Smooth muscle cell of bladder (primary cell): ENCODE measurements around the gene RNF151. TPM values are rescaled to one million over a fixed set of nuclear protein-coding genes. Genes with fewer than 3 reads are reported as not detected.

Source experiments
- total RNA-seq: library from RNA; depleted of rRNA; stranded (reverse); fragments of >200 nt; gene quantifications from 2 replicates; pipeline ENCODE4 v1.2.3, GENCODE V29; 2014

The RNF151 gene, protein sequence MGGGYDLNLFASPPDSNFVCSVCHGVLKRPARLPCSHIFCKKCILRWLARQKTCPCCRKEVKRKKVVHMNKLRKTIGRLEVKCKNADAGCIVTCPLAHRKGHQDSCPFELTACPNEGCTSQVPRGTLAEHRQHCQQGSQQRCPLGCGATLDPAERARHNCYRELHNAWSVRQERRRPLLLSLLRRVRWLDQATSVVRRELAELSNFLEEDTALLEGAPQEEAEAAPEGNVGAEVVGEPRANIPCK
- total RNA-seq = not detected in 2 replicates

DNA sequence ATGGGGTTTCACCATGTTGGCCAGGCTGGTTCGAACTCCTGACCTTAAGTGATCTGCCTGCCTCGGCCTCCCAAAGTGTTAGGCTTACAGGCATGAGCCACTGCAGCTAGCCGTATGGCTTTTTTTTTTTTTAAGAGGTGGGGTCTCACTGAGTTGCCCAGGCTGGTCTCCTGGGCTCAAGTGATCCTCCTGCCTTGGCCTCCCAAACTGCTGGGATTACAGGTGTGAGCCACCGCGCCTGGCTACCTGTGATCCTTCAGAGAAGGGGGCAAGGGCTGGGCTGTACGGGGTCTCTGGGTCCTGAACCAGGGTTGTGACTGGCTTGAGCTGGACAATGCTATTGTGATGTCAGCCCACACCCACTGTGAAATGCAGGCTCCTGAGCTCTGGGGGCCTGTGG, at the start of gene RNF151:
RNF151 (plus strand) TSS at position 397 of the 400 bp plus-strand sequence. CDS start 26 bp downstream, outside the sequence.

DNA sequence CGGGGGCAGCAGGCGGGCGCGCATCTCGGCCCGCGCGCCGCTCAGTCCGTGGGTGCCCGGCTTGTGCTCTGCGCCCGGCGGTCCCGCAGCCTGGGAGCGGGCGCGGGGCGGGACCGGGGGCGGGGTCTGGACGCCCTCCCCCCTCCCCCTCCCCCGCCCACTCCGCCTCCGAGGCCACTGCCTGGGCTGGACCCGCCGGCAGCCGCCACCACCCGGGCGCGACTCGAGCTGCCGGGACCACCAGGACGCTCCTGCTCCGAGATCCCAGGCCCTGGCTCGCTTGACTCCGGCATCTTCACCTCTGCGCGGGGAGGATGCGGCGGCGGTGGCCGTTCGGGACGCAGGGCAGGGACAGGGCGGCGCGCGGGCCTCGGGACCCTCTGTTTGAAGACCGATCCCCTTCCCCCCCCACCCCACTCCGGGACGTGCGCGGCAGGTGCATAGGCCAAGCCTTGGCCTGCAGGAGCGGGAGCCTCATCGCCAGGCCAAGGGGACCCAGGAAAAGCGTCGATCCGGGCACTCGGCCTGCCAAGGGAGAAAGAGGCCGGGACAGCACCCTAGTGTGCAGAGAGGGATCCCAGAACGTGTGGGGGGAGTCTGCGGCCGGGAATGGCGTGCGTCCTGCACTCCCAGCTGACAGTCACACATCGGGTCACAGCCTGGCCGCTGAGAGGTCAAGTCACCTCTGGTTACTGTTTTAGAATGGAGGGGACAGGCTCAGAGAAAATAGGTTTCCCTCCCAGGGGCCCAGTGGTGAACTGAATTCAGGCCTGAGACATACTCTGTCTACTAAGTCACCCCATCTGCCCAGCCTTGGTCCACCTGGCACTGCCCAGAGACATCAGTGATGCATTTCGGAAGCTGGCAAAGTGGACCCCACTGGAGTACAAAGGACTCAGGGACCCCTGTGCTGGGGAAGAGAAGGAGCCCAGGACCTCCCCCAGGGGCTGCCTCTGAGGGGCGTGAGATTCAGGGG, 48.0 kb upstream of the RNF151 start, which contains the start of gene HS3ST6:
HS3ST6 (minus strand) TSS at position 65 of the 976 bp plus-strand sequence. CDS start 92 bp downstream, outside the sequence.

DNA sequence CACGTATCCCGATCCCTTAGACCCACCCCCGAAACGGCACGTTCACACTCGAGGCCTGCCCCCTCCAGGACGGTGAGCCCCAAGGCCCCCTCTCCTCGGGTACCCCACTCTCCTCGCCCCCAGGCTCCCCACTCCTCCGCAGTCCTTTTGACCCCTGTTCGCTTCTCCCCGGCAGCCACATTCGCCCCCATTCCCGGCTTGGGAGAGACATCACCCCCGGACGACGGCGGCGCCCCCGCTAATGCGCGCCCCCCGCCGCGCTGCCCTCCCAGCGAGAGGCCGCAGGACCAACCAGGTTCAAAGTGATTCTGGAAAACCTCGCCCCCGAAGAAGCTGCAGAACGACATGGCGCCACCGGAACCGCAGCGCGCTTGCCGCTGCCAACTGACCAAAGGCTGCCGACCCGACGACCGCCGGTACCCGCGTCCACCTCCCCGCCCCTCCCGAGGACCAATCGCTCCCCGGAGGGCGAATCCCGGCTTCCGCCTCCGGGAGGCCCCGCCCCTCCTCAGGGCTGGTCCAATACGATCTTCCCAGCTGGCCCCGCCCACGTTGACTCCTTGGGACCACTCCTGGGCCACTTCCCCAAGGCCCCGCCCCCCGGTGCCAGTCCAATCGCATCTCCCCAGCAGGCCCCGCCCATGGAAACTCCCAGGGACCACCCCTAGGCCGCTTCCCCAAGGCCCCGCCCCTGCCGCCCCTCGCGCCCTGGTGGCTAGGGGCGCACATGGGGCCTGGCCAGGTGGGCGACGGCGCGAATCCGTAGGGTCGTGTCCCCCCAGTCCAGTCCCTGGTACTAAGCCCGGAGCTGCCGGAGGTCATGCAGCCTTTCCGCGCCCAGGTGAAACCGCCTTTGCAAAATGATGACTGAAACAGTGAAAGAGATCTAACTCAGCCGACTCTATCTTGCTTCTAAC, 23.6 kb upstream of the RNF151 start, which contains the start of gene MSRB1:
MSRB1 (minus strand) TSS at position 390 of the 917 bp plus-strand sequence; CDS start at position 347, 43 bp downstream.

DNA sequence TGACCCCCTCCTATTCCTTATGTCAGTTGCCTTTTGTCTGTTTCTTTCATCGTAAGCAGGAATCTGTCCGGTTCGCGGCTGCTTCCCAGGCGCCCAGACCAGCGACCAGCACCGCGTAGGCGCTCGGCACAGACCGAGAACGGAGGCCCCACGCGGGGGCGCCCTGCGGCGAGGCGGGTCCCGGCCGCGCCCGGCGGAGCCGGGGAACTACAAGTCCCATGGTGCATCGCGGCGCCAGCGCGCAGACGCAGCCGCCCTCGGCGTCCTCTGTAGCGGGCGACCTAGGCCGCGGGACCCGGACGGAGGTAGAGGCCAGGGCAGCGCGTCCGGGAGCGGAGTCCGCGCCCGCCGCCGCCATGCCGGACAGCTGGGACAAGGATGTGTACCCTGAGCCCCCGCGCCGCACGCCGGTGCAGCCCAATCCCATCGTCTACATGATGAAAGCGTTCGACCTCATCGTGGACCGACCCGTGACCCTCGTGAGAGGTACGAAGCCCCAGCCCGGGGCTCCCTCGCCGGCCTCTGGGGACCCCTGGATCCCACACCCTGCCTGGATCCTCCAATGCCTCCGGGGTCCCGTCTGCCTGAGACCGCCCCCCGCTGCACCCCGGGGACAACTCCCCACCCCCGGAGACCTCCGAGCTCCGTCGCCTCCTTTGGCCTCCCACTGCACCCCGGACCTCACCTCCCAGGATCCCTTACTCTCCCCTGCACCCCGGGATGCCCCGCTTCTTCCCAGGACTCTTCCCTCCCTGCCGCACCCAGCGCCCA, 7.2 kb upstream of the RNF151 start, which contains the start of gene NDUFB10:
NDUFB10 (plus strand) TSS at position 270 of the 771 bp plus-strand sequence; CDS start at position 357, 87 bp downstream.

DNA sequence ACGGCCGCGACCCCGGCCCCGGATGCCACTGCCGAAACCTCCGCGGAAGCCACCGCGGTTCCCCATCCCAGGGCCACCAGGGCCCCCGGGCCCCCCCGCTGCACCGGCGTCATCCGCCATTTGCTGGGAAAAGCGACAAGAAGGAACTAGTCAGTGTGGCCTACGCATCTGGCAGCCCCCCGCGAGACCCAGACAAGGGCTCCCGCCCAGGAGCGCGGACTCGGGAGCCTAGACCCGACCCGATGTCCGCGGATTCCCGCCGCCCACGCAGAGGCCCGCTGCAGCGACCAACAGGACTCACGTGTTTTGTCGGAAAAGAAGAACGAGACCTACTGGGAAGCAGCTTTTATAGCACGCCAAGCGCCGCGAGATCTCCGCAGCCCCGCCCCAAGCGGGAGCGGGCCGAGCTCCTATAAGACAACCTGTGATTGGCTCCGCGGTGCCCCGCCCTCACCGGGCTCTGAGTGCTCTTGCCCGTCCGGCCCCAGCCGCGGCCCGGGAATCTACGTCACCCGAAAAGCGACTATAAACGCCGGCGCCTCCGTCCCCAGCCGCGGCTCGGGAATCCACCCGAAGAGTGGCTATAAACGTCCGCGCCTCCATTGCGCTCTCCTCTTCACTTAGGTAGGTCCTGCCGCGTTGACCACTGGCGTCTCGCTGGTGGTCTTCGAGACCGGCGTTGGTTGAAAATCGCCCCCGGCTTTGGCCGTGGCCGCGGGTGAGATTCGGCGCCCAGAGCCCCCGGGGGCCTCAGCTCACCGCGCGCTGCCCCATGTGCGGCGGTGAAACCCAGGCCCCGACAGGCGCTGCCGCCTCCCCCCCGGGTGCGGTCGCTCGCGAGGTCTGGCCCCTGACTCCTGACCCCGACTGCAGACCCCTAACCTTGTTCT, 1.9 kb upstream of the RNF151 start, which contains the start of gene RPS2:
RPS2 (minus strand) TSS at position 321 of the 890 bp plus-strand sequence; CDS start at position 120, 201 bp downstream.

DNA sequence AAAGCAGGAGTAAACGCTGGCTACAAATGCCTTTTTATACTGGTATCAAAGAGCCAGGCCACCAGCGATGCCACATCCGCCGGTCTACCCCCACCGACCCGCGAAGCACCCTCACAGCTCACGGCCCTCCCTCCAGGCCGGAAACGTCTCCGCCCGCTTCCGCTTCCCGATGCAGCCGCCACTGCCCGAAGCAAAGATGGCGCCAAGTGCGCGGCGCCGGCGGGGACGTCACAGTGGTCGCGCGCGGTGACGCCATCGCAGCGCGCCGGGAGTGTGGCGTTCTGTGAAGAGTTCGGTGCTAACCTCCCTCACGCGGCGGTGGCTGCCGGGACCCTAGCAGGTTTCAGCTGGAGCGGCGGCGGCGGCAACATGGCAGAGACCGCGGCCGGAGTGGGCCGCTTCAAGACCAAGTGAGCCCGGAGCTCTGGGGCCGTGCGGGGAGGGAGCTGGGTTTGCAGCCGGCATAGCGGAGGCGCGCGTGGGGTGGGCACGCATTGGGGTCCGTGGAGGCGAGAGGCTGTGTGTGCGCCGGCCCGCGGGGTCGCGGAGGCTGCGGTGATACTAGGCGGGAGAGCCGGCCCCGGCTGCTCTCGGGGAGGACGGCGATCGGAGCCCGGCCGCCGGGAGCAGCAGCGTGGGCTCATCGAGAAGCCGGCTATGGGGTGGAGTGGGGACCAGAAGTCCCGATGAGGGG, 5.3 kb downstream of the RNF151 start, which contains the start of gene TBL3:
TBL3 (plus strand) TSS at position 258 of the 694 bp plus-strand sequence; CDS start at position 370, 112 bp downstream.

DNA sequence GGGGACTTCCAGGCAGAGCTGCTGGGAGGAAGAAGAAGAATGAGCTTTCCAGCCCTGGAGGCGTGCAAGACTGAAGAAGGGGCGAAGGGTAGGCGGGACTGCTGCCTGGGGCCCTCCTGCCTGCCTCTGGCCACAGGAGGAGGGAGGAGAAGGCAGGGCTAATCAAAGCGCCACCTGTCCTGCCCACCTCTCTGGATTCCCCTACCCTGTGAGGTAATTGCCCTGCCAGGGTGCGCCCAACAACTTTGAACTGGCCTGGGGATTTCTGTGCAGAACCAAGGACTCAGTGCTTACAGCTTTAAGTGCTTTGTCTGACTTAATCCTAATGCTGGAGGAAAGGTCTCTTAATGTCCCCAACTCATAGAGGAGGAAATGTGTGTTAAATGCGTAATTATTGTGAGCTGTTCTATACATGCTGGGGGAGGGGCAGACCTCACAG, 14.8 kb downstream of the RNF151 start, which contains the start of gene NOXO1:
NOXO1 (minus strand) TSS at position 72 of the 439 bp plus-strand sequence. CDS start 290 bp downstream, outside the sequence.

DNA sequence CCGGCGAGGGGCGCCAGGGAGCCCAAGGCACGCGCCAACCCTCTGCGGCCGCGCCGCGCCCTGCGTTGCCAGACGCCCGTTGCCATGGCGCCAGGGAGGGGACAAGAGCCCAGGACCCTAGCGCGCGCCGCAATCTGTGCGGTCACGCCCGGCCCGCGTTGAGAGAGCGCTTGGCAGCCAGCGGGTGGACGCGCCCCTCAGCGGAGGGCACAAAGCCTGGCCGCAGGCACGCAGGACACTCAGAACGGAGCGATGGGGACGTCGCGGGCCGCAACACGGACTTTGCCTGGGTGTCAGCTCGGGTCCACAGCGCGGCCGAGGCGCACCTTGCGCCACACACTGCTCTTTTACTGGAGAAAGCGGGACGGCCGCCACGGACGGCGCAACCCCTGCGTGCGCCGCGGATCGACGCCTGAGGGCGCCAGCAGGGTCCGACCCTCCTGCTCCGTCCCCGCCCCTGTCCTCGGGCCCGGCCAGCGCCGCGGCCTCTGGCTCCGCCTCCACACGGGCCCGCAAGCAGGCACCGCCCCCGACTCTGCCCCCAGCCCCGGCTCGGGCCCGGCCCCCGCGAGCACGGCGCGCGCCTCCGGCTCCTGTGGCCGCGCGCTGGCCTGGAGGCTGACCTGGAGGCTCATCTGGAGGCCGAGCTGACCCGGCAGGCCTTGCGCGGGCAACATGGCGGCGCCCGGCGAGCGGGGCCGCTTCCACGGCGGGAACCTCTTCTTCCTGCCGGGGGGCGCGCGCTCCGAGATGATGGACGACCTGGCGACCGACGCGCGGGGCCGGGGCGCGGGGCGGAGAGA, 17.1 kb downstream of the RNF151 start, which contains the start of gene GFER:
GFER (plus strand) TSS at position 650 of the 803 bp plus-strand sequence; CDS start at position 676, 26 bp downstream.

DNA sequence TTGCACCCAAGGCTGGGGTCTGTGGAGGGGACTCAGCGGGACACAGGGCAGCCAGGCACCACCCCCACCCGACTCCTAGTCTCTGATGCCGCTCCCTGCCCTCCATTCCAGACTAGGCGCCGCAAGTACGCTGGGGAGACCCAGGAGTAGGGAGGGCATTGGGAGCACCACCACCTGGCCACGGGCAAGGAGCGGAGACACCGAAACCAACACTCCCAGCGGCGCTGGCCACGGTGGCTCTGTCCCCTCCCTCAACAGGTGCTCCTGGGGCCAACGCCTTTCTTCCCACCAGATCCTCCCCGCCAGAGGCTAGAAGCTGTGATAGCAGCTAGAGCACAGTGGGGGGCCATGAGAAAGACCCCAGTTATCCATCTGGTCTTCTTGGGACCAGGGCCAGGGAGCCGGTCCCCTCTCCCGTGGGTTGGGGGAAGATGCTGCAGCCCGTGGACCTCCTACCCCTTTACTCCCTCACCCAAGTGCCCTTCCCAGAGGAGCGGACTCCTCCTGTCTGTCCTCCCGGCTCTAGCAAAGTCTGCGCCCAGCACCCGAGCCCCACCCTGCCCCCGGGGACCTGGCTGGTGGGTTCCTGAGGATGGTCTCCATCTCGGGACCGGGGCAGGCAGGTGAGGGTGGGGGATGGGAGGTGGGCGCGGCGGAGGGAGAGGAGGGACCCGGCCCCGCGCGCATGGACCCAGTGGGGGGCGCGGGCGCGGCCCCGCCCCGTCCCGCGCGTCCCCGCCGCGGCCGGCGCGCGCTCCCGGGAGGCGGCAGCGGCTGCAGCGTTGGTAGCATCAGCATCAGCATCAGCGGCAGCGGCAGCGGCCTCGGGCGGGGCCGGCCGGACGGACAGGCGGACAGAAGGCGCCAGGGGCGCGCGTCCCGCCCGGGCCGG, 22.8 kb downstream of the RNF151 start, which contains the start of gene SYNGR3:
SYNGR3 (plus strand) TSS at position 762 of the 892 bp plus-strand sequence. CDS start 133 bp downstream, outside the sequence.

DNA sequence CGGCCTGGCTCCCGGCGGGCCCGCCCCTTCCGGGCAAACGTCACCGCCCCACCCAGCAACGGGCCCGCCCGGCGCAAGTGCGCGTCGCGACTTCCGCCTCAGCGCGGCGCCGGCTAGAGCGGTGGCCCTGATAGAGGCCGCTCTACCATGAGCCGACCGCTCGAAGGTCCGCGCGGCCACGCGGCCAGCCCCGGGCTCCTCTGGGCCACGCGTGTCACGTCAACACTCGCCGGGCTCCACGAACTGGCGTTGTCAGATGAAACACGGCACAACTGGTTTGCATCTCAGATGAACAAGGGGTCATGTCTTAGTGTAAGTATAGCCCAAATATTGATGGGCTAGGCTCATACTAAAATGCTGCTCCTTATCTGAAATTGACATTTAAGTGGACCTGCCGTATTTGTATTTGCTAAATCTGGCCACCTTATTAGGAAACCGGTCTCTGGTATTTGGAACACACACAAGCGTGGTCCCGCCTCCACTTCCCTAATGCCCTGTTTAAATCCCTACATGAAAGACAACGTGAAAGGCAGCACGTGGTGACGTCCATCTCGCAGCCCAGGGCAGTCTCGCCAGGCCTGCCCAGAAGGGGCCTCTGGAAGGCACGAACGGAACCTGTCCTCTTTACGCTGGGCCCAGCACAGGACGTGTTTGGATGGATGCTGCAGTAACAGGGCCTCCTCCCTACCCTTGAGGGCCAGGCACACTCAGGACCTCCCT, 43.3 kb downstream of the RNF151 start, which contains the start of gene ZNF598:
ZNF598 (minus strand) TSS at position 31 of the 720 bp plus-strand sequence.

Other genes starting within 250 kb of the RNF151 start
- gene NME3, start 195.3 kb upstream of the RNF151 start, total RNA-seq = 48.9 and 58.7 TPM in 2 replicates
- 6.4 and 10.8 TPM in 2 replicates for gene EME2, start 194.0 kb upstream of the RNF151 start, total RNA-seq
- 74.0 and 77.1 TPM in 2 replicates for gene MRPS34, start 193.7 kb upstream of the RNF151 start, total RNA-seq
- 22.3 and 28.1 TPM in 2 replicates for gene SPSB3, start 184.3 kb upstream of the RNF151 start, total RNA-seq
- 49.5 and 49.8 TPM in 2 replicates for gene NUBP2, start 183.9 kb upstream of the RNF151 start, total RNA-seq
- gene IGFALS, start 173.2 kb upstream of the RNF151 start, total RNA-seq = under 0.01 and 0.09 TPM in 2 replicates
- gene HAGH, start 140.0 kb upstream of the RNF151 start, total RNA-seq = 35.1 and 58.0 TPM in 2 replicates
- gene FAHD1, start 139.7 kb upstream of the RNF151 start, total RNA-seq = 44.4 and 101 TPM in 2 replicates
- gene MEIOB, start 94.7 kb upstream of the RNF151 start, total RNA-seq = 0.28 TPM in 1 of 2 replicates, not detected in the other
- gene HS3ST6, start 48.4 kb upstream of the RNF151 start, total RNA-seq = not detected in 2 replicates
- 7.4 and 9.5 TPM in 2 replicates for gene MSRB1, start 23.7 kb upstream of the RNF151 start, total RNA-seq
- not detected in 2 replicates for gene RPL3L, start 12.2 kb upstream of the RNF151 start, total RNA-seq
- 194 and 232 TPM in 2 replicates for gene NDUFB10, start 7.3 kb upstream of the RNF151 start, total RNA-seq
- 3,442 and 3,638 TPM in 2 replicates for gene RPS2, start 2.0 kb upstream of the RNF151 start, total RNA-seq
- 27.9 and 34.6 TPM in 2 replicates for gene TBL3, start 5.2 kb downstream of the RNF151 start, total RNA-seq
- gene NOXO1, start 14.6 kb downstream of the RNF151 start, total RNA-seq = 0.14 TPM in 1 of 2 replicates, not detected in the other
- 10.1 and 11.5 TPM in 2 replicates for gene GFER, start 17.3 kb downstream of the RNF151 start, total RNA-seq
- gene SYNGR3, start 23.1 kb downstream of the RNF151 start, total RNA-seq = 2.4 and 3.3 TPM in 2 replicates
- gene ZNF598, start 43.0 kb downstream of the RNF151 start, total RNA-seq = 11.4 and 11.8 TPM in 2 replicates
- gene NPW, start 52.9 kb downstream of the RNF151 start, total RNA-seq = 0.18 and 0.43 TPM in 2 replicates
- 27.0 and 28.1 TPM in 2 replicates for gene NHERF2, start 60.0 kb downstream of the RNF151 start, total RNA-seq
- gene NTHL1, start 81.0 kb downstream of the RNF151 start, total RNA-seq = 33.8 and 40.0 TPM in 2 replicates
- 37.8 and 59.7 TPM in 2 replicates for gene TSC2, start 81.1 kb downstream of the RNF151 start, total RNA-seq
- 91.0 and 116 TPM in 2 replicates for gene PKD1, start 169.0 kb downstream of the RNF151 start, total RNA-seq
- gene RAB26, start 181.8 kb downstream of the RNF151 start, total RNA-seq = 0.71 and 1.6 TPM in 2 replicates
- 48.1 and 52.7 TPM in 2 replicates for gene TRAF7, start 188.9 kb downstream of the RNF151 start, total RNA-seq
- gene CASKIN1, start 229.7 kb downstream of the RNF151 start, total RNA-seq = 0.14 and 0.37 TPM in 2 replicates
- 10.7 and 17.5 TPM in 2 replicates for gene MLST8, start 238.6 kb downstream of the RNF151 start, total RNA-seq
- gene BRICD5, start 244.0 kb downstream of the RNF151 start, total RNA-seq = 1.00 and 1.8 TPM in 2 replicates
- 5.3 and 7.8 TPM in 2 replicates for gene PGP, start 248.0 kb downstream of the RNF151 start, total RNA-seq